GM23338 (cell line): Measurements from ENCODE around the gene CLIC5. TPM values are rescaled to one million over a fixed set of nuclear protein-coding genes. Genes with fewer than 3 reads are reported as not detected.

Source experiments
- ATAC-seq: fragments of 200-7000 bp; cut with Tn5 transposase; 3 replicates; pipeline ENCODE4 v1.9.1; 2020
- DNase-seq: peaks from one replicate; pipeline ENCODE4 v3.0.0-alpha.2; 2015; ENCODE audit warnings: low spot score
- H2AFZ ChIP-seq: fragments of 200-600 bp; sonication (generic); 2 replicates; pipeline ENCODE4 v1.8.0; 2016; ENCODE audit warnings: antibody characterized with exemption, mild to moderate bottlenecking, moderate library complexity
- H3F3A ChIP-seq: fragments of 200-600 bp; sonication (generic); replicated peaks from 2 replicates; pipeline ENCODE4 v1.8.0; 2017; ENCODE audit warnings: antibody characterized with exemption, mixed run types, low read depth
- H3K27ac ChIP-seq: fragments of 200-600 bp; sonication (generic); 2 replicates; pipeline ENCODE4 v1.6.1; 2016; ENCODE audit warnings: low read depth
- H3K27me3 ChIP-seq: fragments of 200-600 bp; sonication (generic); 2 replicates; pipeline ENCODE4 v1.8.0; 2016; ENCODE audit warnings: mild to moderate bottlenecking, mixed run types, moderate library complexity; ENCODE audit not compliant: insufficient read depth
- H3K36me3 ChIP-seq: fragments of 200-600 bp; sonication (generic); 2 replicates; pipeline ENCODE4 v1.8.0; 2016; ENCODE audit warnings: mild to moderate bottlenecking; ENCODE audit not compliant: insufficient read depth
- H3K4me1 ChIP-seq: fragments of 200-600 bp; sonication (generic); 2 replicates; pipeline ENCODE4 v1.8.0; 2016; ENCODE audit warnings: mild to moderate bottlenecking, moderate library complexity; ENCODE audit not compliant: insufficient read depth
- H3K4me2 ChIP-seq: fragments of 200-600 bp; sonication (generic); 2 replicates; pipeline ENCODE4 v1.7.1; 2017; ENCODE audit warnings: mixed run types
- H3K4me3 ChIP-seq: fragments of 200-600 bp; sonication (generic); 2 replicates; pipeline ENCODE4 v1.6.1; 2016; ENCODE audit warnings: mixed run types
- H3K79me2 ChIP-seq: fragments of 200-600 bp; sonication (generic); replicated peaks from 2 replicates; pipeline ENCODE4 v1.8.0; 2017; ENCODE audit warnings: mild to moderate bottlenecking; ENCODE audit not compliant: insufficient read depth
- H3K9me2 ChIP-seq: fragments of 200-600 bp; sonication (generic); 2 replicates; pipeline ENCODE4 v1.8.0; 2017; ENCODE audit not compliant: insufficient read depth
- H4K20me1 ChIP-seq: fragments of 200-600 bp; sonication (generic); replicated peaks from 2 replicates; pipeline ENCODE4 v1.8.0; 2017; ENCODE audit warnings: mild to moderate bottlenecking; ENCODE audit not compliant: insufficient read depth
- H3K27ac Mint-ChIP-seq: 2 replicates; pipeline ENCODE4 v1.8.0; 2020; ENCODE audit warnings: inconsistent platforms, mild to moderate bottlenecking, moderate library complexity, mixed read lengths
- H3K27me3 Mint-ChIP-seq: 3 replicates; pipeline ENCODE4 v1.8.0; 2022; ENCODE audit warnings: low read depth, mild to moderate bottlenecking, moderate library complexity, mixed read lengths, inconsistent platforms; ENCODE audit not compliant: insufficient read depth, poor library complexity
- H3K36me3 Mint-ChIP-seq: 3 replicates; pipeline ENCODE4 v1.8.0; 2021; ENCODE audit warnings: low read depth, mild to moderate bottlenecking, inconsistent platforms, moderate library complexity, mixed read lengths
- H3K4me1 Mint-ChIP-seq: 3 replicates; pipeline ENCODE4 v1.8.0; 2020; ENCODE audit warnings: mild to moderate bottlenecking, inconsistent platforms, mixed read lengths
- H3K4me3 Mint-ChIP-seq: 3 replicates; pipeline ENCODE4 v1.8.0; 2021; ENCODE audit warnings: moderate library complexity, mild to moderate bottlenecking, inconsistent platforms, mixed read lengths
- H3K9me3 Mint-ChIP-seq: 3 replicates; pipeline ENCODE4 v1.8.0; 2020; ENCODE audit warnings: moderate library complexity, mild to moderate bottlenecking, inconsistent platforms, mixed read lengths
- ETS1 ChIP-seq: IDR thresholded peaks from 2 replicates; pipeline ENCODE4 v1.6.1; 2016; ENCODE audit warnings: antibody characterized with exemption
- EZH2 ChIP-seq: fragments of 200-600 bp; sonication (generic); IDR thresholded peaks from one replicate; pipeline ENCODE4 v1.8.0; 2017; ENCODE audit warnings: antibody characterized with exemption, mild to moderate bottlenecking, low read depth; ENCODE audit not compliant: unreplicated experiment
- NANOG ChIP-seq: IDR thresholded peaks from 2 replicates; pipeline ENCODE4 v1.6.1; 2016; ENCODE audit warnings: antibody characterized with exemption, borderline replicate concordance
- ZNF114 ChIP-seq: fragments of 250-450 bp; sonication (Bioruptor Pico); IDR thresholded peaks from 2 replicates; pipeline ENCODE4 v1.5.0; 2020; ENCODE audit warnings: mild to moderate bottlenecking, moderate library complexity
- ZNF462 ChIP-seq: fragments of 250-450 bp; sonication (Bioruptor Pico); IDR thresholded peaks from 2 replicates; pipeline ENCODE4 v1.5.0; 2020; ENCODE audit warnings: mild to moderate bottlenecking, moderate library complexity
- polyA plus RNA-seq: library from polyadenylated mRNA; unstranded; fragments of >200 nt; fragmentation: Nextera tagmentation; extraction: Ambion mirVana; gene quantifications from 2 replicates; pipeline ENCODE4 v1.2.1, GENCODE V29; 2016
- total RNA-seq: library from RNA; depleted of rRNA; stranded (reverse); fragments of >200 nt; shearing (Covaris generic); gene quantifications from 2 replicates; pipeline ENCODE4 v1.2.3, GENCODE V29; 2014

CLIC5 gene
- total and polyA plus RNA-seq, 2 experiments from 2014 or later = 0.08 TPM; not detected in 1

GRCh38 chr6:46054516-46054915, 38.9 kb upstream of the CLIC5 start:
- H3F3A ChIP-seq = no peaks in the 10 kb centered on the region
- peaks cover 16% of the 10 kb centered on the region for H3K9me3 Mint-ChIP-seq
- no peak overlapping the region for H3K4me3 Mint-ChIP-seq
- no peaks in the 10 kb centered on the region; the same call in 1 of the 2 replicates for H3K4me1 ChIP-seq
- no peak overlapping the region for H3K4me2 ChIP-seq
- no peak for TF ChIP-seq ZNF462
- no peak for TF ChIP-seq ETS1
- no peak for TF ChIP-seq NANOG
- no peak for TF ChIP-seq EZH2
- TF ChIP-seq ZNF114 = no peak
- DNase-seq (no peak), ATAC-seq (no peak)
- H3K79me2 ChIP-seq = no peaks in the 10 kb centered on the region
- H2AFZ ChIP-seq = no peak overlapping the region
- H3K4me1 Mint-ChIP-seq = peaks cover 4% of the 10 kb centered on the region; the same call in 1 of the 3 replicates
- H3K4me3 ChIP-seq = no peak overlapping the region
- no peak overlapping the region for H3K27ac Mint-ChIP-seq
- peaks cover 7% of the 10 kb centered on the region; the same call in 1 of the 2 replicates for H3K9me2 ChIP-seq
- no peaks in the 10 kb centered on the region for H4K20me1 ChIP-seq
- peaks cover 5% of the 10 kb centered on the region for H3K27me3 Mint-ChIP-seq
- H3K27me3 ChIP-seq = no peaks in the 10 kb centered on the region
- no peak overlapping the region for H3K27ac ChIP-seq
- H3K36me3 Mint-ChIP-seq = peaks cover 6% of the 10 kb centered on the region; the same call in 2 of the 3 replicates
- no peaks in the 10 kb centered on the region; the same call in 1 of the 2 replicates for H3K36me3 ChIP-seq
